Measurements from ENCODE around the gene PDCL3. TPM values are rescaled to one million over a fixed set of nuclear protein-coding genes. Genes with fewer than 3 reads are reported as not detected.

The PDCL3 gene
- total RNA-seq, 1 experiment from 2014 or later: 24.2 TPM

- no peaks in the 10 kb centered on the region for H3K27me3 Mint-ChIP-seq (ENCODE audit: insufficient read depth, unreplicated experiment)
- CTCF ChIA-PET: interaction anchor here (0.6 to 0.9 kb wide), 3 partner anchors 203 to 285 kb away, joined by 3 to 4 read pairs (median 3); no protein-coding TSS in a partner anchor
- no peak for TF ChIP-seq CTCF (IDR thresholded peaks at IDR 0.05; ENCODE audit: unreplicated experiment)
- no peaks in the 10 kb centered on the region for H3K36me3 Mint-ChIP-seq (ENCODE audit: insufficient read depth, unreplicated experiment)
- POLR2A ChIA-PET: interaction anchor here (0.6 kb wide), 1 partner anchor 11 kb away, joined by 4 read pairs; no protein-coding TSS in a partner anchor
- H3K9me3 Mint-ChIP-seq (ENCODE audit: unreplicated experiment): no peaks in the 10 kb centered on the region
- H3K27ac Mint-ChIP-seq (ENCODE audit: low read depth, unreplicated experiment): no peak overlapping the region
- BruUV-seq (replicated peaks): no TSS peak
- intact Hi-C loops (cut with micrococcal nuclease): no loop called here
- no peak overlapping the region for H3K4me3 Mint-ChIP-seq (ENCODE audit: unreplicated experiment)
- no peak for DNase-seq (ENCODE audit: unreplicated experiment)
- no peaks in the 10 kb centered on the region for H3K4me1 Mint-ChIP-seq (ENCODE audit: insufficient read depth, unreplicated experiment)
Observed at GRCh38 chr2:100527440-100528015, 35.3 kb upstream of the PDCL3 start.

- ChIA-PET CTCF (no interaction called here), POLR2A (no interaction called here)
- Mint-ChIP-seq H3K4me1 (ENCODE audit: insufficient read depth, unreplicated experiment) (no peaks in the 10 kb centered on the region), H3K9me3 (ENCODE audit: unreplicated experiment) (peaks cover 5% of the 10 kb centered on the region), H3K36me3 (ENCODE audit: insufficient read depth, unreplicated experiment) (no peaks in the 10 kb centered on the region), H3K27me3 (ENCODE audit: insufficient read depth, unreplicated experiment) (peaks cover 11% of the 10 kb centered on the region), H3K4me3 (ENCODE audit: unreplicated experiment) (no peak overlapping the region), H3K27ac (ENCODE audit: low read depth, unreplicated experiment) (no peak overlapping the region)
- DNase-seq (ENCODE audit: unreplicated experiment): no peak
- TF ChIP-seq CTCF (IDR thresholded peaks at IDR 0.05; ENCODE audit: unreplicated experiment): no peak
- no TSS peak for BruUV-seq (replicated peaks)
- intact Hi-C loops (cut with micrococcal nuclease): no loop called here
Observed at GRCh38 chr2:100529176-100529575, 33.6 kb upstream of the PDCL3 start.

- BruUV-seq (replicated peaks): no TSS peak
- ChIA-PET CTCF (interaction anchor here (0.6 to 0.9 kb wide), 2 partner anchors 128 to 148 kb away, joined by 3 read pairs; no protein-coding TSS in a partner anchor), POLR2A (no interaction called here)
- peaks cover 5% of the 10 kb centered on the region for H3K9me3 Mint-ChIP-seq (ENCODE audit: unreplicated experiment)
- intact Hi-C loops (cut with micrococcal nuclease): no loop called here
- H3K27ac Mint-ChIP-seq (ENCODE audit: low read depth, unreplicated experiment): no peak overlapping the region
- H3K4me3 Mint-ChIP-seq (ENCODE audit: unreplicated experiment): no peak overlapping the region
- no peaks in the 10 kb centered on the region for H3K4me1 Mint-ChIP-seq (ENCODE audit: insufficient read depth, unreplicated experiment)
- no peak for TF ChIP-seq CTCF (IDR thresholded peaks at IDR 0.05; ENCODE audit: unreplicated experiment)
- no peaks in the 10 kb centered on the region for H3K36me3 Mint-ChIP-seq (ENCODE audit: insufficient read depth, unreplicated experiment)
- H3K27me3 Mint-ChIP-seq (ENCODE audit: insufficient read depth, unreplicated experiment): peaks cover 11% of the 10 kb centered on the region
- DNase-seq (ENCODE audit: unreplicated experiment): no peak
Observed at GRCh38 chr2:100529900-100530299, 32.9 kb upstream of the PDCL3 start.

- no peak for TF ChIP-seq CTCF (IDR thresholded peaks at IDR 0.05; ENCODE audit: unreplicated experiment)
- no peak overlapping the region for H3K27ac Mint-ChIP-seq (ENCODE audit: low read depth, unreplicated experiment)
- no peaks in the 10 kb centered on the region for H3K4me1 Mint-ChIP-seq (ENCODE audit: insufficient read depth, unreplicated experiment)
- H3K4me3 Mint-ChIP-seq (ENCODE audit: unreplicated experiment): no peak overlapping the region
- no peak for DNase-seq (ENCODE audit: unreplicated experiment)
- ChIA-PET CTCF (no interaction called here), POLR2A (no interaction called here)
- intact Hi-C loops (cut with micrococcal nuclease): no loop called here
- peaks cover 11% of the 10 kb centered on the region for H3K27me3 Mint-ChIP-seq (ENCODE audit: insufficient read depth, unreplicated experiment)
- no TSS peak for BruUV-seq (replicated peaks)
- H3K9me3 Mint-ChIP-seq (ENCODE audit: unreplicated experiment): peaks cover 5% of the 10 kb centered on the region
- no peaks in the 10 kb centered on the region for H3K36me3 Mint-ChIP-seq (ENCODE audit: insufficient read depth, unreplicated experiment)
Observed at GRCh38 chr2:100535855-100536254, 26.9 kb upstream of the PDCL3 start.
